ENCODE data around the gene S100A1. TPM values are rescaled to one million over a fixed set of nuclear protein-coding genes. Genes with fewer than 3 reads are reported as not detected.

The S100A1 gene
- total and polyA plus RNA-seq, 2 experiments from 2014 or later = 1.3 to 2.7 TPM

DNA sequence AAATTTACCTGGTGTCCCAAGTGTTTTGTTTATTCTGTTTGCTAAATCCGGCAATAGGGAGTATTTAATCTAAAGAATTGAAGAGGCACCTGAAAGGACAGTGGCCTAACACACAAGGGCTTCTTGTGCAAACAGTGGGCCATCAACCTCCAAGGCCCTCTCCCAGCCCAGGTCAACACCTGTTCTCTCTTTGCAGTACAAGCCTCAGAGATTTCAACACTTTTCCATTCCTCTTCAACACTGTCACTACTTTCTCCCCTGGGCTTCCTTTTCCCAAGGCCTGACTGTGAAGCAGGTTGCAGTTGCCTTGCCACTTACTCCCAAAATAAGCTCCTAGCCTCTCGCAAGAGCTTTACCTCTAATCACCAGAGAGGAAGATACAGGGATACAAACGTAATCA, 27.1 kb downstream of the S100A1 start:
- H3K9me3 ChIP-seq (ENCODE audit: low read depth) = no peaks in the 10 kb centered on the region
- H4K20me1 ChIP-seq (ENCODE audit: insufficient read depth, poor library complexity, severe bottlenecking) = no peaks in the 10 kb centered on the region
- 76% methylated on average over 3 of the region's 3 CpGs for WGBS (ENCODE audit: low lambda C conversion rate, missing lambda C conversion rate)
- TF ChIP-seq EZH2 (IDR thresholded peaks at IDR 0.05; ENCODE audit: borderline replicate concordance) = no peak
- TF ChIP-seq, protein P1, sequence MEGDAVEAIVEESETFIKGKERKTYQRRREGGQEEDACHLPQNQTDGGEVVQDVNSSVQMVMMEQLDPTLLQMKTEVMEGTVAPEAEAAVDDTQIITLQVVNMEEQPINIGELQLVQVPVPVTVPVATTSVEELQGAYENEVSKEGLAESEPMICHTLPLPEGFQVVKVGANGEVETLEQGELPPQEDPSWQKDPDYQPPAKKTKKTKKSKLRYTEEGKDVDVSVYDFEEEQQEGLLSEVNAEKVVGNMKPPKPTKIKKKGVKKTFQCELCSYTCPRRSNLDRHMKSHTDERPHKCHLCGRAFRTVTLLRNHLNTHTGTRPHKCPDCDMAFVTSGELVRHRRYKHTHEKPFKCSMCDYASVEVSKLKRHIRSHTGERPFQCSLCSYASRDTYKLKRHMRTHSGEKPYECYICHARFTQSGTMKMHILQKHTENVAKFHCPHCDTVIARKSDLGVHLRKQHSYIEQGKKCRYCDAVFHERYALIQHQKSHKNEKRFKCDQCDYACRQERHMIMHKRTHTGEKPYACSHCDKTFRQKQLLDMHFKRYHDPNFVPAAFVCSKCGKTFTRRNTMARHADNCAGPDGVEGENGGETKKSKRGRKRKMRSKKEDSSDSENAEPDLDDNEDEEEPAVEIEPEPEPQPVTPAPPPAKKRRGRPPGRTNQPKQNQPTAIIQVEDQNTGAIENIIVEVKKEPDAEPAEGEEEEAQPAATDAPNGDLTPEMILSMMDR (IDR thresholded peaks at IDR 0.05; ENCODE audit: poor library complexity) = no peak
- no peak for TF ChIP-seq EZH2phosphoT487 (IDR thresholded peaks at IDR 0.05; ENCODE audit: low read depth, severe bottlenecking, unreplicated experiment)
- no peak overlapping the region for H2AFZ ChIP-seq
- peak; percentile 12 for DNase-seq (ENCODE audit: low spot score)
- no peak overlapping the region for H3K4me3 ChIP-seq
- no peaks in the 10 kb centered on the region for H3K9me2 ChIP-seq (replicated peaks; ENCODE audit: insufficient read depth)
- H3K79me2 ChIP-seq = peaks cover 14% of the 10 kb centered on the region
- no peak overlapping the region for H3K27ac ChIP-seq
- H3K4me2 ChIP-seq = no peak overlapping the region
- no peaks in the 10 kb centered on the region for H3K27me3 ChIP-seq
- no peaks in the 10 kb centered on the region for H3K36me3 ChIP-seq (replicated peaks; ENCODE audit: insufficient read depth, low read depth)
- H3K4me1 ChIP-seq (ENCODE audit: insufficient read depth) = peaks cover 5% of the 10 kb centered on the region

DNA sequence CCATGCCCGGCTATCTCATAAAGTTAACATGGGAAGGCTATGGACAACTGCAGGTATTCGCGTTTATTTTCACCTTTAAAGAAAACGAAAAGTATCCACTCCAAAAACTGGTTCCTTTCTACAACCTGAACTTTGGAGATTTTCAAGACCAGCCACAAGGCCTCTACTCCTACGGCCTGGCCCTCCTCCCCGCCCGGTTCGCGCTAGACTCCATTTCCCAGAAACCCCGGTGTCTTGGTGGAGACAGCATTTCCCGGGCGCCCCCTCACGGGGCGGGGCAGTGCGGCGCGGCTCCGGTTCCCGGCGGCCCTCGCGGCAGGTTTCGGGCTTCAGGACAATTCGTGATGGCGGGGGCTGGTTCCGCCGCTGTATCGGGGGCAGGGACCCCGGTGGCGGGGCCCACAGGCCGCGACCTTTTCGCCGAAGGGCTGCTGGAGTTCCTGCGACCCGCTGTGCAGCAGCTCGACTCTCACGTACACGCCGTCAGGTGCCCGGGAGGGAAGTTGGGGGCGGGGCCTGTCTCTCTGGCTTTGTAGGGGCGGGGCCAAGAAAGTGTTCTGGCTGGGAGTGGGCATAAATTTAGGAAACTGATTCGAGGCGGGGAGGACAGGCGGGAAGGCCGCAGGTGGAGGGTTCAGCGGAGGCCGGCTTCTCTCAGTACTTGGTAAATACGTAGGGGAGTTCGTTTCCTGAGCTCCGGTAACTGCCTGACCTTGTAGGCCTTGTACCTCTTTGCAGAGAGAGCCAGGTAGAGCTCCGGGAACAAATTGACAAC, 30.4 kb downstream of the S100A1 start, which contains the start of gene SNAPIN:
SNAPIN (plus strand) TSS at position 304 of the 775 bp plus-strand sequence; CDS start at position 345, 41 bp downstream.
- no peaks in the 10 kb centered on the region for H4K20me1 ChIP-seq (ENCODE audit: insufficient read depth, poor library complexity, severe bottlenecking)
- H3K36me3 ChIP-seq (replicated peaks; ENCODE audit: insufficient read depth, low read depth) = no peaks in the 10 kb centered on the region
- H3K4me1 ChIP-seq (ENCODE audit: insufficient read depth) = peaks cover 5% of the 10 kb centered on the region
- no peaks in the 10 kb centered on the region for H3K27me3 ChIP-seq
- peak; percentile 95 for DNase-seq (ENCODE audit: low spot score)
- peak within 1 kb of the TSS; percentile 82 for H2AFZ ChIP-seq
- H3K4me2 ChIP-seq = peak within 1 kb of the TSS; percentile 91
- TF ChIP-seq EZH2phosphoT487 (IDR thresholded peaks at IDR 0.05; ENCODE audit: low read depth, severe bottlenecking, unreplicated experiment) (no peak), EZH2 (IDR thresholded peaks at IDR 0.05; ENCODE audit: borderline replicate concordance) (no peak)
- TF ChIP-seq, protein P1 (IDR thresholded peaks at IDR 0.05; ENCODE audit: poor library complexity) = no peak
- H3K9me3 ChIP-seq (ENCODE audit: low read depth) = no peaks in the 10 kb centered on the region
- 3% methylated on average over 47 of the region's 53 CpGs for WGBS (ENCODE audit: low lambda C conversion rate, missing lambda C conversion rate)
- peak within 1 kb of the TSS; percentile 85 for H3K4me3 ChIP-seq
- H3K79me2 ChIP-seq = peaks cover 17% of the 10 kb centered on the region
- peak within 1 kb of the TSS; percentile 89 for H3K27ac ChIP-seq
- H3K9me2 ChIP-seq (replicated peaks; ENCODE audit: insufficient read depth) = no peaks in the 10 kb centered on the region

GRCh38 chr1:153659175-153659534, 30.9 kb downstream of the S100A1 start:
- 47% methylated on average over 8 of the region's 8 CpGs for WGBS (ENCODE audit: low lambda C conversion rate, missing lambda C conversion rate)
- H3K27ac ChIP-seq = peak overlapping the region; percentile 89

More at GRCh38 chr1:153659175-153659534, 30.9 kb downstream of the S100A1 start:
- no peaks in the 10 kb centered on the region for H3K27me3 ChIP-seq
- no peaks in the 10 kb centered on the region for H4K20me1 ChIP-seq (ENCODE audit: insufficient read depth, poor library complexity, severe bottlenecking)
- peak overlapping the region; percentile 82 for H2AFZ ChIP-seq
- H3K4me3 ChIP-seq = peak overlapping the region; percentile 85
- H3K36me3 ChIP-seq (replicated peaks; ENCODE audit: insufficient read depth, low read depth) = no peaks in the 10 kb centered on the region
- H3K4me2 ChIP-seq = peak overlapping the region; percentile 91
- H3K9me2 ChIP-seq (replicated peaks; ENCODE audit: insufficient read depth) = no peaks in the 10 kb centered on the region
- H3K79me2 ChIP-seq = peaks cover 17% of the 10 kb centered on the region
- H3K4me1 ChIP-seq (ENCODE audit: insufficient read depth) = peaks cover 5% of the 10 kb centered on the region
- no peak for DNase-seq (ENCODE audit: low spot score)
- no peak for TF ChIP-seq EZH2 (IDR thresholded peaks at IDR 0.05; ENCODE audit: borderline replicate concordance)
- TF ChIP-seq EZH2phosphoT487 (IDR thresholded peaks at IDR 0.05; ENCODE audit: low read depth, severe bottlenecking, unreplicated experiment) = no peak
- TF ChIP-seq, protein P1 (IDR thresholded peaks at IDR 0.05; ENCODE audit: poor library complexity) = no peak
- no peaks in the 10 kb centered on the region for H3K9me3 ChIP-seq (ENCODE audit: low read depth)
